Fibroblast of pulmonary artery (primary cell): Measurements from ENCODE around the gene MICOS13.

Experiments used
- DNase-seq: peaks from one replicate; pipeline ENCODE4 v3.0.0-alpha.2; 2010; ENCODE audit warnings: low read depth
- H3K4me3 ChIP-seq: replicated peaks from 2 replicates; pipeline ENCODE4 v1.5.1; 2011; ENCODE audit warnings: low read depth, mild to moderate bottlenecking, control low read depth, low read length, moderate library complexity
- CTCF ChIP-seq: IDR thresholded peaks from 2 replicates; pipeline ENCODE4 v1.5.1; 2011; ENCODE audit warnings: mild to moderate bottlenecking, control low read depth, low read length, inconsistent platforms; ENCODE audit errors: missing control alignments

The MICOS13 gene

GRCh38 chr19:5648464-5648863 lies 31.9 kb downstream of the MICOS13 start:
- DNase-seq: no peak
- TF ChIP-seq CTCF: no peak
- no peak overlapping the region for H3K4me3 ChIP-seq

- DNase-seq: no peak
- TF ChIP-seq CTCF: no peak
- no peak overlapping the region for H3K4me3 ChIP-seq
Measured at GRCh38 chr19:5646703-5647102, 33.6 kb downstream of the MICOS13 start.

- no peak overlapping the region for H3K4me3 ChIP-seq
- no peak for DNase-seq
- TF ChIP-seq CTCF: no peak
Measured at GRCh38 chr19:5645409-5645808, 34.9 kb downstream of the MICOS13 start.

GRCh38 chr19:5644037-5644436 lies 36.3 kb downstream of the MICOS13 start:
- H3K4me3 ChIP-seq: no peak overlapping the region
- no peak for TF ChIP-seq CTCF
- DNase-seq: no peak

GRCh38 chr19:5643060-5643459 lies 37.3 kb downstream of the MICOS13 start:
- no peak overlapping the region for H3K4me3 ChIP-seq
- TF ChIP-seq CTCF: no peak
- DNase-seq: no peak

- no peak overlapping the region for H3K4me3 ChIP-seq
- no peak for DNase-seq
- no peak for TF ChIP-seq CTCF
Measured at GRCh38 chr19:5642204-5642603, 38.1 kb downstream of the MICOS13 start.

- DNase-seq: no peak
- no peak overlapping the region for H3K4me3 ChIP-seq
- no peak for TF ChIP-seq CTCF
Measured at GRCh38 chr19:5641171-5641570, 39.1 kb downstream of the MICOS13 start.
